Adrenal gland (tissue), 12 donors: Measurements from ENCODE around the gene RFX7. TPM values are rescaled to one million over a fixed set of nuclear protein-coding genes. Genes with fewer than 3 reads are reported as not detected.

ENCODE experiments used
- DNase-seq, 7 donors: peaks; one replicate each; pipeline ENCODE4 v3.0.0-alpha.2; 2019 to 2020
- H3K27ac ChIP-seq, 5 donors: fragments of 200-600 bp; sonication (generic) in 4 of 5; 1 replicate in 3 of 5; 2 replicates in 2 of 5; pipeline versions ENCODE4 v1.5.1 to v1.8.0; 2016 to 2020; ENCODE audit warnings: mild to moderate bottlenecking in 1 of 5
- H3K27me3 ChIP-seq: fragments of 200-600 bp; 2 replicates; pipeline ENCODE4 v1.8.0; 2021
- H3K36me3 ChIP-seq, 2 donors: fragments of 200-600 bp; replicated peaks in 1 of 2; 1 replicate in 1 of 2; 2 replicates in 1 of 2; pipeline versions ENCODE4 v1.5.1 to v1.8.0; 2018 to 2022
- H3K4me1 ChIP-seq, 2 donors: fragments of 200-600 bp; replicated peaks in 1 of 2; 1 replicate in 1 of 2; 2 replicates in 1 of 2; pipeline versions ENCODE4 v1.5.1 to v1.8.0; 2018 to 2021
- H3K4me3 ChIP-seq, 4 donors: fragments of 200-600 bp; sonication (generic) in 3 of 4; one replicate each; pipeline ENCODE4 v1.5.1; 2016 to 2018
- H3K9me3 ChIP-seq, 3 donors: fragments of 200-600 bp; sonication (generic) in 1 of 3; replicated peaks in 1 of 3; 1 replicate in 2 of 3; 2 replicates in 1 of 3; pipeline versions ENCODE4 v1.5.1 to v1.8.0; 2016 to 2021
- POLR2A ChIP-seq, 2 donors: fragments of 450-650 bp; IDR thresholded peaks; one replicate each; pipeline ENCODE4 v1.6.1; 2017; ENCODE audit warnings: antibody characterized with exemption in 2 of 2, mild to moderate bottlenecking in 2 of 2, moderate library complexity in 1 of 2
- whole genome bisulfite sequencing, 4 donors: extraction: QIAGEN DNeasy Blood & Tissue Kit in 2 of 4; methylation state at CpG; one replicate each; pipeline versions ENCODE4 v1.1.5 to v1.1.7; 2013 to 2017; 5-methylcytosine and 5-hydroxymethylcytosine counted together
- intact Hi-C, 2 donors: fragments of 100-400 bp; cut with DNase I; formaldehyde crosslinking; loops; one replicate each; pipeline versions ENCODE4 v1.14.1 to v1.15.0; 2022 to 2023
- polyA plus RNA-seq, 3 donors: library from polyadenylated mRNA; stranded (reverse); fragments of 200-250 nt in 2 of 3; fragments of 350-450 nt in 1 of 3; fragmentation: Illumina TruSeq in 1 of 3; extraction: RNeasy Lipid Tissue Mini Kit (QIAGEN cat#74804) in 1 of 3; gene quantifications; one replicate each; pipeline ENCODE4 v1.2.3, GENCODE V29; 2013 to 2014
- total RNA-seq, 9 donors: library from RNA; depleted of rRNA in 4 of 9; stranded (reverse); fragments of >200 nt in 4 of 9; fragments of 120-200 nt in 1 of 9; fragmentation: NEBNext Ultra II Directional in 1 of 9; extraction: Animal tissue kit (Norgen Biotek cat#: 25700) in 1 of 9; gene quantifications; one replicate each; pipeline versions ENCODE4 v1.1.0 to v1.2.4, GENCODE V29; 2013 to 2023
- TF ChIP-seq, protein P1 (sequence below), 6 experiments: fragments of 450-650 bp in 4 of 6; fragments of 200-600 bp in 2 of 6; sonication (generic) in 1 of 6; IDR thresholded peaks; 1 replicate in 5 of 6; 2 replicates in 1 of 6; pipeline versions ENCODE4 v1.5.1 to v1.8.0; 2016 to 2021; ENCODE audit warnings: antibody characterized with exemption in 6 of 6, mild to moderate bottlenecking in 2 of 6, moderate library complexity in 1 of 6
- donor health status: healthy with polysubstance abuse.
- donor health status: Bipolar disorder and iron deficiency.
- donor health status: DM: yes; HTN: yes; CAD: no.
- donor health status: DM: no; HTN: no; CAD: no.
- donor health status: DM: no; HTN: no; CAD: no.
- donor health status: DM: yes; HTN: yes; CAD: no.

RFX7 gene
- total and polyA plus RNA-seq, 12 donors, result 3.3 to 51.6 (median 15.9) TPM

DNA sequence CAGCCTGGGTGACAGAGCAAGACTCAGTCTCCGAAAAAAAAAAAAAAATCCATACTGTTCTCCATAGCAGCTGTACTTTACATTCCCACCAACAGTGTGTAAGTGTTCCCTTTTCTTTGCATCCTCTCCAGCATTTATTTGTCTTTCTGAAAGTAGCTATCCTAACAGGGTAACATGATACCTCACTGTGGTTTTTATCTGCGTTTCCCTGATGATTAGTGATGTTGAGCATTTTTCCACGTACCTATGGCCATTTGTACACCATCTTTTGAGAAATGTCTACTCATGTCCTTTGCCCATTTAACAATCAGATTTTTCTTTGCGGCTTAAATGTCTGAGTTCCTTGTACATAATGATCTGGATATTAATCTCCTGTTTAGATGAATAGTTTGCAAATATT lies 119.3 kb downstream of the RFX7 start:
- H3K4me1 ChIP-seq, result no peaks in the 10 kb centered on the region
- 87 to 95% (median 95%) methylated on average over 4 of the region's 4 CpGs for WGBS, 4 donors
- intact Hi-C loops, result no loop called here
- TF ChIP-seq, protein P1, sequence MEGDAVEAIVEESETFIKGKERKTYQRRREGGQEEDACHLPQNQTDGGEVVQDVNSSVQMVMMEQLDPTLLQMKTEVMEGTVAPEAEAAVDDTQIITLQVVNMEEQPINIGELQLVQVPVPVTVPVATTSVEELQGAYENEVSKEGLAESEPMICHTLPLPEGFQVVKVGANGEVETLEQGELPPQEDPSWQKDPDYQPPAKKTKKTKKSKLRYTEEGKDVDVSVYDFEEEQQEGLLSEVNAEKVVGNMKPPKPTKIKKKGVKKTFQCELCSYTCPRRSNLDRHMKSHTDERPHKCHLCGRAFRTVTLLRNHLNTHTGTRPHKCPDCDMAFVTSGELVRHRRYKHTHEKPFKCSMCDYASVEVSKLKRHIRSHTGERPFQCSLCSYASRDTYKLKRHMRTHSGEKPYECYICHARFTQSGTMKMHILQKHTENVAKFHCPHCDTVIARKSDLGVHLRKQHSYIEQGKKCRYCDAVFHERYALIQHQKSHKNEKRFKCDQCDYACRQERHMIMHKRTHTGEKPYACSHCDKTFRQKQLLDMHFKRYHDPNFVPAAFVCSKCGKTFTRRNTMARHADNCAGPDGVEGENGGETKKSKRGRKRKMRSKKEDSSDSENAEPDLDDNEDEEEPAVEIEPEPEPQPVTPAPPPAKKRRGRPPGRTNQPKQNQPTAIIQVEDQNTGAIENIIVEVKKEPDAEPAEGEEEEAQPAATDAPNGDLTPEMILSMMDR (IDR thresholded peaks at IDR 0.05), result no peak
- no peak for TF ChIP-seq POLR2A (IDR thresholded peaks at IDR 0.05)
- H3K27me3 ChIP-seq, result no peaks in the 10 kb centered on the region
- no peak for DNase-seq
- H3K9me3 ChIP-seq, result peaks cover 0 to 8% (median 0%) of the 10 kb centered on the region in 3 donors
- H3K4me3 ChIP-seq, result no peak overlapping the region
- H3K27ac ChIP-seq, result no peak overlapping the region
- no peaks in the 10 kb centered on the region for H3K36me3 ChIP-seq

DNA sequence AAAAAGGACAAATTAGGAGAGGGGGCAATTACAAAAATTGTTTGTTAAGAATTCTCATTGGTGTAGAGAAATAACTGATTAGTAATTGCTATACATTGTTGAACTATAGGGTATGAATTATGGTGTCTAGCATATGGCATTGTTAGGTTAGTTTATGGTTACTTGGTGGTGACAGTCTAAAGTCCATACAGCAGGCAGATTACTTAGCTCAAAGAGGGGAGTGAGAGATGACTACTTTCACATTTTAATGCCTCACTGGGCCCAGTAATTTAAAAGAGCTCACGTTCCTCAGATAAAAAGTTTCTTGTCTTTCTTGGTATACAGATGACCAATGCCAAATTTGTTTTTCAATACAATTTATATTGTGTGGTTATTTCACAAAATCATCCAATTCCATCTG lies 137.8 kb downstream of the RFX7 start:
- TF ChIP-seq POLR2A (IDR thresholded peaks at IDR 0.05), result no peak
- TF ChIP-seq, protein P1 (IDR thresholded peaks at IDR 0.05), result no peak
- 38 to 68% (median 49%) methylated on average over 1 of the region's 1 CpG for WGBS, 4 donors
- no peak overlapping the region for H3K4me3 ChIP-seq
- H3K9me3 ChIP-seq, result no peaks in the 10 kb centered on the region
- H3K36me3 ChIP-seq, result no peaks in the 10 kb centered on the region
- H3K27me3 ChIP-seq, result no peaks in the 10 kb centered on the region
- H3K4me1 ChIP-seq, result peaks cover 11 to 19% of the 10 kb centered on the region in 2 donors
- intact Hi-C loops, result loop anchor here in 1 of 2 donors (10.0 kb wide), 1 partner anchor 139 kb away; the partner anchor contains the start of gene RFX7
- DNase-seq, result no peak
- H3K27ac ChIP-seq, result no peak overlapping the region

- 62 to 66% (median 63%) methylated on average over 3 of the region's 3 CpGs for WGBS, 4 donors
- H3K27ac ChIP-seq, result peak overlapping the region in 3 of 5 donors; percentile 2 to 73 (median 42)
- intact Hi-C loops, result loop anchor here in 1 of 2 donors (10.0 kb wide), 1 partner anchor 142 kb away; the partner anchor contains the start of gene RFX7
Measured at GRCh38 chr15:56102441-56102840, 141.2 kb downstream of the RFX7 start.

GRCh38 chr15:56099311-56099710 lies 144.4 kb downstream of the RFX7 start:
- intact Hi-C loops, result no loop called here
- Histone ChIP-seq H3K4me3 (no peak overlapping the region), H3K27me3 (no peaks in the 10 kb centered on the region), H3K9me3 (no peaks in the 10 kb centered on the region), H3K4me1 (peaks cover 11 to 19% of the 10 kb centered on the region in 2 donors), H3K36me3 (peaks cover 0 to 38% of the 10 kb centered on the region in 2 donors), H3K27ac (no peak overlapping the region)
- WGBS, 4 donors, result 65 to 84% (median 76%) methylated on average over 2 of the region's 2 CpGs
- TF ChIP-seq, protein P1 (IDR thresholded peaks at IDR 0.05), result no peak
- no peak for TF ChIP-seq POLR2A (IDR thresholded peaks at IDR 0.05)
- peak in 4 of 7 donors; percentile 16 to 39 (median 24) for DNase-seq

More at GRCh38 chr15:56102441-56102840, 141.2 kb downstream of the RFX7 start:
- Histone ChIP-seq H3K4me1 (peaks cover 11 to 19% of the 10 kb centered on the region in 2 donors), H3K36me3 (peaks cover 0 to 6% of the 10 kb centered on the region in 2 donors), H3K27me3 (no peaks in the 10 kb centered on the region), H3K9me3 (no peaks in the 10 kb centered on the region), H3K4me3 (no peak overlapping the region)
- TF ChIP-seq, protein P1 (IDR thresholded peaks at IDR 0.05), result no peak
- no peak for TF ChIP-seq POLR2A (IDR thresholded peaks at IDR 0.05)
- DNase-seq, result peak in 5 of 7 donors; percentile 31 to 70 (median 36)
